Thyroid gland (tissue), 4 donors: Measurements from ENCODE around the gene PTP4A1. TPM values are rescaled to one million over a fixed set of nuclear protein-coding genes. Genes with fewer than 3 reads are reported as not detected.

Experiments used
- DNase-seq, 2 donors: peaks; one replicate each; pipeline ENCODE4 v3.0.0-alpha.2; 2019
- H3K27ac ChIP-seq, 3 donors: fragments of 200-600 bp; sonication (generic); 1 replicate in 2 of 3; 2 replicates in 1 of 3; pipeline ENCODE4 v1.5.1; 2016 to 2019; ENCODE audit warnings: mild to moderate bottlenecking in 1 of 3, moderate library complexity in 1 of 3
- H3K27me3 ChIP-seq: fragments of 200-600 bp; sonication (generic); one replicate; pipeline ENCODE4 v1.5.1; 2019
- H3K36me3 ChIP-seq, 2 donors: fragments of 200-600 bp; sonication (generic); one replicate each; pipeline ENCODE4 v1.5.1; 2016 to 2019
- H3K4me1 ChIP-seq, 2 donors: fragments of 200-600 bp; sonication (generic); one replicate each; pipeline ENCODE4 v1.5.1; 2017 to 2019
- H3K4me3 ChIP-seq, 3 donors: fragments of 200-600 bp; sonication (generic); replicated peaks in 1 of 3; 1 replicate in 2 of 3; 2 replicates in 1 of 3; pipeline ENCODE4 v1.5.1; 2016; ENCODE audit warnings: mild to moderate bottlenecking in 1 of 3
- H3K9me3 ChIP-seq: fragments of 200-600 bp; sonication (generic); one replicate; pipeline ENCODE4 v1.5.1; 2017
- CTCF ChIP-seq, 6 experiments: fragments of 200-600 bp in 3 of 6; fragments of 450-650 bp in 3 of 6; sonication (generic) in 3 of 6; IDR thresholded peaks; one replicate each; pipeline ENCODE4 v1.5.1; 2016 to 2019; ENCODE audit warnings: antibody characterized with exemption in 6 of 6, mild to moderate bottlenecking in 2 of 6, inconsistent platforms in 1 of 6, moderate library complexity in 1 of 6
- POLR2A ChIP-seq, 2 donors: fragments of 450-650 bp; IDR thresholded peaks; one replicate each; pipeline ENCODE4 v1.6.1; 2017; ENCODE audit warnings: antibody characterized with exemption in 2 of 2, mild to moderate bottlenecking in 2 of 2, moderate library complexity in 1 of 2
- WGBS, 2 donors: methylation state at CpG; one replicate each; pipeline ENCODE4 v1.1.5; 2017; 5-methylcytosine and 5-hydroxymethylcytosine counted together
- intact Hi-C: fragments of 100-400 bp; cut with DNase I; formaldehyde crosslinking; loops from one replicate; pipeline ENCODE4 v1.15.1; 2023
- total RNA-seq, 4 donors: library from RNA; depleted of rRNA; stranded (reverse); fragments of >200 nt; gene quantifications; one replicate each; pipeline ENCODE4 v1.2.3, GENCODE V29; 2016

Gene PTP4A1
- total RNA-seq, 4 donors from 2014 or later = 28.3 to 56.8 (median 33.2) TPM

- no peak for DNase-seq
- Histone ChIP-seq H3K27ac (no peak overlapping the region), H3K36me3 (no peaks in the 10 kb centered on the region), H3K27me3 (no peaks in the 10 kb centered on the region), H3K9me3 (no peaks in the 10 kb centered on the region), H3K4me1 (peaks cover 4% of the 10 kb centered on the region in 2 donors), H3K4me3 (no peak overlapping the region)
- no peak for TF ChIP-seq CTCF (IDR thresholded peaks at IDR 0.05)
- no peak for TF ChIP-seq POLR2A (IDR thresholded peaks at IDR 0.05)
- 86 to 87% methylated on average over 6 of the region's 6 CpGs for WGBS, 2 donors
- intact Hi-C loops = no loop called here
These were observed 44.4 kb upstream of the PTP4A1 start for GRCh38 chr6:63527658-63528514.

- H3K9me3 ChIP-seq = no peaks in the 10 kb centered on the region
- H3K27ac ChIP-seq = no peak overlapping the region
- DNase-seq = no peak
- H3K36me3 ChIP-seq = no peaks in the 10 kb centered on the region
- intact Hi-C loops = no loop called here
- no peak for TF ChIP-seq POLR2A (IDR thresholded peaks at IDR 0.05)
- no peak for TF ChIP-seq CTCF (IDR thresholded peaks at IDR 0.05)
- WGBS, 2 donors = 76 to 80% methylated on average over 4 of the region's 4 CpGs
- H3K4me1 ChIP-seq = peaks cover 4% of the 10 kb centered on the region in 2 donors
- no peaks in the 10 kb centered on the region for H3K27me3 ChIP-seq
- no peak overlapping the region for H3K4me3 ChIP-seq
These were observed 42.8 kb upstream of the PTP4A1 start for GRCh38 chr6:63529498-63529897.

- no peak for DNase-seq
- WGBS, 2 donors = 93% methylated on average over 3 of the region's 3 CpGs
- intact Hi-C loops = no loop called here
- Histone ChIP-seq H3K9me3 (no peaks in the 10 kb centered on the region), H3K27ac (no peak overlapping the region), H3K4me3 (no peak overlapping the region), H3K4me1 (peaks cover 4% of the 10 kb centered on the region in 2 donors), H3K36me3 (no peaks in the 10 kb centered on the region), H3K27me3 (no peaks in the 10 kb centered on the region)
- TF ChIP-seq CTCF (IDR thresholded peaks at IDR 0.05) = no peak
These were observed 42.1 kb upstream of the PTP4A1 start for GRCh38 chr6:63530182-63530581.

GRCh38 chr6:63530991-63531390, 41.3 kb upstream of the PTP4A1 start:
- no peak overlapping the region for H3K4me3 ChIP-seq
- WGBS, 2 donors = 91 to 94% methylated on average over 1 of the region's 1 CpG
- DNase-seq = no peak
- TF ChIP-seq CTCF (IDR thresholded peaks at IDR 0.05) = no peak
- no peak for TF ChIP-seq POLR2A (IDR thresholded peaks at IDR 0.05)
- no peak overlapping the region for H3K27ac ChIP-seq
- H3K36me3 ChIP-seq = no peaks in the 10 kb centered on the region
- peaks cover 4% of the 10 kb centered on the region in 2 donors for H3K4me1 ChIP-seq
- intact Hi-C loops = no loop called here
- no peaks in the 10 kb centered on the region for H3K9me3 ChIP-seq
- H3K27me3 ChIP-seq = no peaks in the 10 kb centered on the region

- Histone ChIP-seq H3K27me3 (no peaks in the 10 kb centered on the region), H3K4me1 (peaks cover 5 to 9% of the 10 kb centered on the region in 2 donors), H3K27ac (no peak overlapping the region), H3K36me3 (no peaks in the 10 kb centered on the region), H3K4me3 (no peak overlapping the region), H3K9me3 (no peaks in the 10 kb centered on the region)
- 87 to 96% methylated on average over 3 of the region's 3 CpGs for WGBS, 2 donors
- DNase-seq = no peak
- intact Hi-C loops = no loop called here
- TF ChIP-seq CTCF (IDR thresholded peaks at IDR 0.05) (no peak), POLR2A (IDR thresholded peaks at IDR 0.05) (no peak)
These were observed 39.3 kb upstream of the PTP4A1 start for GRCh38 chr6:63533026-63533425.
